ENCODE measurements around the gene SRSF9.

GRCh38 chr12:120473807-120474615 lies 4.5 kb upstream of the SRSF9 start:
- TF ChIP-seq CTCF (IDR thresholded peaks at IDR 0.05; ENCODE audit: low read length) (no peak), EZH2 (optimal IDR thresholded peaks at IDR 0.05; ENCODE audit: low read depth, low read length) (no peak), EZH2phosphoT487 (IDR thresholded peaks at IDR 0.05; ENCODE audit: low read length) (no peak)
